HepG2 (cell line): ENCODE results near the gene CYP27A1. TPM values are rescaled to one million over a fixed set of nuclear protein-coding genes. Genes with fewer than 3 reads are reported as not detected.

Experiments
- ATAC-seq: fragments of 200-7000 bp; cut with Tn5 transposase; 3 replicates; pipeline ENCODE4 v1.9.1; 2020; ENCODE audit warnings: mild to moderate bottlenecking, moderate library complexity
- BruUV-seq: library from RNA; stranded (reverse); fragments of 400-500 nt; replicated peaks from 2 replicates; lab custom pipeline; 2021; lab: Mats Ljungman, UMichigan
- CTCF ChIA-PET: fragments of 300-600 bp; formaldehyde crosslinking; extraction: SDS; loops from one replicate; lab custom pipeline; 2021; ENCODE audit warnings: low total read pairs, inconsistent platforms, low intra/inter-chr PET ratio; lab: Yijun Ruan, JAX
- POLR2A ChIA-PET: fragments of 350-600 bp; sonication (Branson Sonifier 250); formaldehyde crosslinking; loops from one replicate; lab custom pipeline; 2020; ENCODE audit warnings: antibody characterized with exemption, inconsistent platforms; lab: Yijun Ruan, JAX
- DNase-seq: peaks from one replicate; pipeline ENCODE4 v3.0.0-alpha.2; 2015; ENCODE audit warnings: low spot score
- FAIRE-seq: peaks from 3 replicates; lab custom pipeline; 2011; peaks lifted over from hg19 to GRCh38; lab: Jason Lieb, UNC
- H2AFZ ChIP-seq: one replicate; pipeline ENCODE4 v1.6.1; 2011; ENCODE audit warnings: low read length, inconsistent platforms
- H3K27ac ChIP-seq: fragments of 300-600 bp; 3 replicates; pipeline ENCODE4 v1.8.0; 2011; ENCODE audit warnings: mixed run types, mild to moderate bottlenecking, mixed read lengths, low read length, inconsistent platforms; ENCODE audit not compliant: insufficient read depth; ENCODE audit errors: extremely low read length
- H3K27me3 ChIP-seq, 2 experiments: fragments of 200-600 bp in 1 of 2; 2 replicates in 1 of 2; 3 replicates in 1 of 2; pipeline versions ENCODE4 v1.6.0 to v1.8.0; 2011; ENCODE audit warnings: low read length in 2 of 2, mild to moderate bottlenecking in 2 of 2, moderate library complexity in 2 of 2, inconsistent platforms in 1 of 2; ENCODE audit not compliant: insufficient read depth in 2 of 2, control insufficient read depth in 1 of 2
- H3K36me3 ChIP-seq, 2 experiments: fragments of 200-600 bp in 1 of 2; replicated peaks in 1 of 2; 2 replicates in 1 of 2; 3 replicates in 1 of 2; pipeline versions ENCODE4 v1.5.1 to v1.8.0; 2011; ENCODE audit warnings: low read length in 2 of 2, inconsistent platforms in 1 of 2; ENCODE audit not compliant: insufficient read depth in 2 of 2, control insufficient read depth in 1 of 2
- H3K4me1 ChIP-seq: 2 replicates; pipeline ENCODE4 v1.5.1; 2012; ENCODE audit warnings: low read length, inconsistent platforms; ENCODE audit not compliant: insufficient read depth
- H3K4me2 ChIP-seq: 2 replicates; pipeline ENCODE4 v1.6.0; 2011; ENCODE audit warnings: low read depth, low read length, inconsistent platforms
- H3K4me3 ChIP-seq, 3 experiments: fragments of 200-600 bp in 1 of 3; sonication (generic), shearing (Covaris generic) in 1 of 3; replicated peaks in 1 of 3; 2 replicates each; pipeline ENCODE4 v1.5.1; 2011 to 2016; ENCODE audit warnings: low read length in 3 of 3, inconsistent platforms in 2 of 3, low read depth in 2 of 3, mild to moderate bottlenecking in 2 of 3, control low read depth in 1 of 3, mixed read lengths in 1 of 3; ENCODE audit not compliant: insufficient read depth in 1 of 3
- H3K79me2 ChIP-seq: one replicate; pipeline ENCODE4 v1.6.1; 2011; ENCODE audit warnings: low read length, inconsistent platforms; ENCODE audit not compliant: insufficient read depth
- H3K9ac ChIP-seq: 2 replicates; pipeline ENCODE4 v1.6.0; 2011; ENCODE audit warnings: mild to moderate bottlenecking, low read depth, low read length, inconsistent platforms; ENCODE audit not compliant: insufficient read depth
- H3K9me3 ChIP-seq: 2 replicates; pipeline ENCODE4 v1.5.1; 2012; ENCODE audit warnings: mild to moderate bottlenecking, low read length
- H4K20me1 ChIP-seq: 2 replicates; pipeline ENCODE4 v1.6.0; 2011; ENCODE audit warnings: inconsistent platforms, mild to moderate bottlenecking, low read length, moderate library complexity; ENCODE audit not compliant: insufficient read depth
- ARID2 ChIP-seq: sonication (generic); formaldehyde crosslinking; IDR thresholded peaks from 2 replicates; pipeline ENCODE4 v1.8.1; 2022; ENCODE audit warnings: mild to moderate bottlenecking, missing genetic modification reagents, borderline replicate concordance
- ARNTL ChIP-seq: sonication (generic); formaldehyde crosslinking; IDR thresholded peaks from 2 replicates; pipeline ENCODE4 v1.4.0; 2020; ENCODE audit warnings: mild to moderate bottlenecking, missing genetic modification reagents
- CAMTA2 ChIP-seq: sonication (generic); formaldehyde crosslinking; IDR thresholded peaks from 2 replicates; pipeline ENCODE4 v1.4.0; 2020; ENCODE audit warnings: mild to moderate bottlenecking, missing genetic modification reagents, borderline replicate concordance
- HNRNPK ChIP-seq: fragments of 200-400 bp; formaldehyde crosslinking; IDR thresholded peaks from 2 replicates; pipeline ENCODE4 v1.6.1; 2018; ENCODE audit warnings: low read length, low read depth, moderate library complexity, mild to moderate bottlenecking; ENCODE audit not compliant: poor library complexity, severe bottlenecking
- NCOR1 ChIP-seq: fragments of 200-600 bp; sonication (generic); IDR thresholded peaks from 2 replicates; pipeline ENCODE4 v1.7.0; 2017; ENCODE audit warnings: antibody characterized with exemption, low read length, borderline replicate concordance
- NFE2 ChIP-seq: sonication (generic); formaldehyde crosslinking; IDR thresholded peaks from 2 replicates; pipeline ENCODE4 v1.4.0; 2020; ENCODE audit warnings: missing genetic modification reagents
- ZFP36L1 ChIP-seq: sonication (generic); formaldehyde crosslinking; IDR thresholded peaks from 2 replicates; pipeline ENCODE4 v1.8.0; 2022; ENCODE audit warnings: mild to moderate bottlenecking, missing genetic modification reagents, moderate library complexity
- ZKSCAN5 ChIP-seq: sonication (generic); formaldehyde crosslinking; IDR thresholded peaks from 2 replicates; pipeline ENCODE4 v1.5.1; 2020; ENCODE audit warnings: mild to moderate bottlenecking, missing genetic modification reagents
- ZNF282 ChIP-seq: fragments of 450-650 bp; IDR thresholded peaks from 2 replicates; pipeline ENCODE4 v1.6.1; 2018; ENCODE audit not compliant: partially characterized antibody
- ZNF780A ChIP-seq: sonication (generic); formaldehyde crosslinking; IDR thresholded peaks from 2 replicates; pipeline ENCODE4 v1.8.0; 2022; ENCODE audit warnings: mild to moderate bottlenecking, missing genetic modification reagents, moderate library complexity
- WGBS: methylation state at CpG from one replicate; pipeline ENCODE4 v1.1.6; 2017; ENCODE audit warnings: low lambda C conversion rate; 5-methylcytosine and 5-hydroxymethylcytosine counted together
- in situ Hi-C: cut with HindIII; loops from 2 replicates; pipeline ENCODE4 v1.10.0; 2017; ENCODE audit warnings: low pct_unique_long_range_greater_than_20kb; ENCODE audit not compliant: extremely low pct_ligation_motif_present
- intact Hi-C: fragments of 100-400 bp; cut with micrococcal nuclease; formaldehyde crosslinking; loops from one replicate; pipeline ENCODE4 v1.10.0; 2022; ENCODE audit not compliant: unreplicated experiment
- polyA plus RNA-seq, 8 experiments: library from polyadenylated mRNA; depleted of rRNA in 3 of 8; stranded (reverse) in 7 of 8; unstranded in 1 of 8; fragments of >200 nt; fragmentation: Illumina TruSeq in 4 of 8; extraction: Trizol in 4 of 8; gene quantifications; 2 replicates each; pipeline versions ENCODE4 v1.2.1 to v1.2.3, GENCODE V29; 2011 to 2016; ENCODE audit warnings: low read depth in 4 of 8, missing spikeins in 1 of 8, mixed read lengths in 1 of 8; ENCODE audit not compliant: insufficient read depth in 1 of 8
- total RNA-seq, 5 experiments: library from RNA; depleted of rRNA; stranded (reverse); fragments of >200 nt; fragmentation: Illumina TruSeq; extraction: Trizol; gene quantifications; 2 replicates each; pipeline ENCODE4 v1.2.3, GENCODE V29; 2016; ENCODE audit warnings: low read depth in 1 of 5

Gene CYP27A1
- total and polyA plus RNA-seq, 2 of the 13 experiments (the other 11 are each of a cell fraction or from before 2014, with no cell fraction given) = 157 to 266 TPM

- Histone ChIP-seq H3K9me3 (no peaks in the 10 kb centered on the region), H3K79me2 (peaks cover 21% of the 10 kb centered on the region), H2AFZ (no peak overlapping the region), H3K4me1 (peaks cover 73% of the 10 kb centered on the region), H3K27me3 (no peaks in the 10 kb centered on the region), H3K4me2 (peak overlapping the region; percentile 41), H3K36me3 (peaks cover 21 to 61% of the 10 kb centered on the region in 2 experiments), H3K4me3 (peak overlapping the region in 1 of 3 experiments; percentile 12; a peak in 2 of 6 replicates), H4K20me1 (no peaks in the 10 kb centered on the region), H3K9ac (peak overlapping the region; percentile 66), H3K27ac (peak overlapping the region; percentile 95)
- in situ Hi-C loops = loop anchor here (25.0 kb wide), 1 partner anchor 91 kb away; the partner anchor contains the start of gene PRKAG3
- DNase-seq (no peak), FAIRE-seq (no peak), ATAC-seq (no peak)
- 100% methylated on average over 1 of the region's 1 CpG for WGBS
- BruUV-seq = no TSS peak
- POLR2A ChIA-PET = interaction anchor here (0.8 to 4.6 kb wide), 7 partner anchors 9 to 87 kb away, joined by 4 to 139 read pairs (median 18); partner anchors contain the start of genes BCS1L, CYP27A1, TTLL4 and ZNF142
- intact Hi-C loops = loop anchor here (1.0 kb wide), 3 partner anchors 9 to 36 kb away; partner anchors contain the start of gene CYP27A1
- CTCF ChIA-PET = interaction anchor here (1.9 kb wide), 1 partner anchor 19 kb away, joined by 5 read pairs; no protein-coding TSS in a partner anchor
- TF ChIP-seq CAMTA2 = no peak
- no peak for TF ChIP-seq ZKSCAN5 (CRISPR knock-in tag)
- TF ChIP-seq NFE2 (CRISPR knock-in tag) = no peak
- no peak for TF ChIP-seq ZNF282
- TF ChIP-seq ZFP36L1 = no peak
- TF ChIP-seq HNRNPK = peak; percentile 3
- no peak for TF ChIP-seq ARNTL (CRISPR knock-in tag)
- 0 out of 2 replicates have a peak, but pooled peaks have one; percentile 2 for TF ChIP-seq NCOR1
- TF ChIP-seq ZNF780A = no peak
- peak; percentile 3; the same call in 1 of the 2 replicates for TF ChIP-seq ARID2
Measured at GRCh38 chr2:218746470-218746795, 35.5 kb upstream of the CYP27A1 start.
